Measurements from ENCODE around the gene CFAP299. TPM values are rescaled to one million over a fixed set of nuclear protein-coding genes. Genes with fewer than 3 reads are reported as not detected.
A peak's percentile ranks its signal among the peaks of the same experiment; 100 is the strongest.

The CFAP299 gene
- total RNA-seq, 2 experiments from 2014 or later: 0.63 to 3.7 TPM

- intact Hi-C loops (cut with micrococcal nuclease; ENCODE audit: unreplicated experiment): no loop called here
- H3K4me3 ChIP-seq (ENCODE audit: low read depth, low read length, poor library complexity, severe bottlenecking): no peak overlapping the region
- no peak for DNase-seq (ENCODE audit: low spot score)
- TF ChIP-seq EZH2phosphoT487 (IDR thresholded peaks at IDR 0.05; ENCODE audit: borderline replicate concordance, low read depth, low read length) (no peak), CTCF (conservative IDR thresholded peaks at IDR 0.05; ENCODE audit: low read length) (no peak)
- peaks cover 9% of the 10 kb centered on the region for H3K4me1 ChIP-seq (ENCODE audit: insufficient read depth, low read length, poor library complexity, severe bottlenecking)
- no TSS peak for BruUV-seq (replicated peaks)
- ChIA-PET CTCF (ENCODE audit: unreplicated experiment) (no interaction called here), POLR2A (interaction anchor here (0.6 to 2.2 kb wide), 12 partner anchors 8 to 362 kb away, joined by 3 to 11 read pairs (median 4); no protein-coding TSS in a partner anchor)
- peak overlapping the region; percentile 71 for H2AFZ ChIP-seq (ENCODE audit: low read length)
- H3K79me2 ChIP-seq (ENCODE audit: insufficient read depth, low read depth, low read length): no peaks in the 10 kb centered on the region
- H4K20me1 ChIP-seq (ENCODE audit: insufficient read depth, low read length): no peaks in the 10 kb centered on the region
- H3K9me3 ChIP-seq (ENCODE audit: low read length): 0 out of 2 replicates have a peak, but pooled peaks cover 6% of the 10 kb centered on the region
- H3K27ac ChIP-seq (ENCODE audit: low read depth, low read length, poor library complexity, severe bottlenecking): no peak overlapping the region
- H3K9me2 ChIP-seq (ENCODE audit: insufficient read depth, low read length): no peaks in the 10 kb centered on the region
- peaks cover 3% of the 10 kb centered on the region; the same call in 1 of the 2 replicates for H3K36me3 ChIP-seq (ENCODE audit: insufficient read depth, low read length)
- no peak overlapping the region; the same call in 1 of the 2 replicates for H3K4me2 ChIP-seq (ENCODE audit: low read length)
Observed at GRCh38 chr4:80811406-80811805, 475.9 kb downstream of the CFAP299 start.

GRCh38 chr4:80812145-80812544 lies 476.6 kb downstream of the CFAP299 start:
- no peak for TF ChIP-seq EZH2phosphoT487 (IDR thresholded peaks at IDR 0.05; ENCODE audit: borderline replicate concordance, low read depth, low read length)
- H3K9me2 ChIP-seq (ENCODE audit: insufficient read depth, low read length): no peaks in the 10 kb centered on the region
- no peak overlapping the region for H3K27ac ChIP-seq (ENCODE audit: low read depth, low read length, poor library complexity, severe bottlenecking)
- H4K20me1 ChIP-seq (ENCODE audit: insufficient read depth, low read length): no peaks in the 10 kb centered on the region
- H3K4me2 ChIP-seq (ENCODE audit: low read length): peak overlapping the region; percentile 24; the same call in 1 of the 2 replicates
- peak; percentile 45 for DNase-seq (ENCODE audit: low spot score)
- H3K9me3 ChIP-seq (ENCODE audit: low read length): 0 out of 2 replicates have a peak, but pooled peaks cover 6% of the 10 kb centered on the region
- CTCF ChIA-PET (ENCODE audit: unreplicated experiment): no interaction called here
- peaks cover 9% of the 10 kb centered on the region for H3K4me1 ChIP-seq (ENCODE audit: insufficient read depth, low read length, poor library complexity, severe bottlenecking)
- peak overlapping the region; percentile 34 for H2AFZ ChIP-seq (ENCODE audit: low read length)
- intact Hi-C loops (cut with micrococcal nuclease; ENCODE audit: unreplicated experiment): no loop called here
- no peaks in the 10 kb centered on the region for H3K79me2 ChIP-seq (ENCODE audit: insufficient read depth, low read depth, low read length)
- BruUV-seq (replicated peaks): no TSS peak
- H3K4me3 ChIP-seq (ENCODE audit: low read depth, low read length, poor library complexity, severe bottlenecking): no peak overlapping the region
- H3K36me3 ChIP-seq (ENCODE audit: insufficient read depth, low read length): peaks cover 3% of the 10 kb centered on the region; the same call in 1 of the 2 replicates
- POLR2A ChIA-PET: interaction anchor here (0.5 to 2.2 kb wide), 11 partner anchors 9 to 477 kb away, joined by 3 to 11 read pairs (median 4); partner anchors contain the start of gene CFAP299

GRCh38 chr4:80814266-80814665 lies 478.7 kb downstream of the CFAP299 start:
- no peak overlapping the region for H3K27ac ChIP-seq (ENCODE audit: low read depth, low read length, poor library complexity, severe bottlenecking)
- no peaks in the 10 kb centered on the region for H3K79me2 ChIP-seq (ENCODE audit: insufficient read depth, low read depth, low read length)
- H4K20me1 ChIP-seq (ENCODE audit: insufficient read depth, low read length): no peaks in the 10 kb centered on the region
- H2AFZ ChIP-seq (ENCODE audit: low read length): peak overlapping the region; percentile 73
- intact Hi-C loops (cut with micrococcal nuclease; ENCODE audit: unreplicated experiment): no loop called here
- H3K4me1 ChIP-seq (ENCODE audit: insufficient read depth, low read length, poor library complexity, severe bottlenecking): peaks cover 9% of the 10 kb centered on the region
- no peak overlapping the region for H3K4me3 ChIP-seq (ENCODE audit: low read depth, low read length, poor library complexity, severe bottlenecking)
- POLR2A ChIA-PET: interaction anchor here (0.6 to 2.0 kb wide), 10 partner anchors 8 to 324 kb away, joined by 3 to 7 read pairs (median 3); no protein-coding TSS in a partner anchor
- H3K4me2 ChIP-seq (ENCODE audit: low read length): no peak overlapping the region
- BruUV-seq (replicated peaks): no TSS peak
- no peak for DNase-seq (ENCODE audit: low spot score)
- peaks cover 3% of the 10 kb centered on the region; the same call in 1 of the 2 replicates for H3K36me3 ChIP-seq (ENCODE audit: insufficient read depth, low read length)
- CTCF ChIA-PET (ENCODE audit: unreplicated experiment): no interaction called here
- TF ChIP-seq EZH2phosphoT487 (IDR thresholded peaks at IDR 0.05; ENCODE audit: borderline replicate concordance, low read depth, low read length) (no peak), CTCF (conservative IDR thresholded peaks at IDR 0.05; ENCODE audit: low read length) (no peak)
- no peaks in the 10 kb centered on the region for H3K9me3 ChIP-seq (ENCODE audit: low read length)
- H3K9me2 ChIP-seq (ENCODE audit: insufficient read depth, low read length): no peaks in the 10 kb centered on the region
